Keratinocyte (primary cell): ENCODE results near the gene AFAP1L2.

Experiments used
- EZH2 ChIP-seq: IDR thresholded peaks from one replicate; pipeline ENCODE4 v1.6.1; 2012; ENCODE audit warnings: inconsistent platforms, mild to moderate bottlenecking, low read length, moderate library complexity
- TF ChIP-seq, protein P1 (sequence below), 3 experiments: IDR thresholded peaks in 1 of 3; conservative IDR thresholded peaks in 1 of 3; optimal IDR thresholded peaks in 1 of 3; 2 replicates in 2 of 3; 3 replicates in 1 of 3; pipeline versions ENCODE3 to v1.5.1; 2011; ENCODE audit warnings: low read length in 3 of 3, mild to moderate bottlenecking in 3 of 3, moderate library complexity in 2 of 3, control low read depth in 1 of 3, inconsistent platforms in 1 of 3; ENCODE audit not compliant: insufficient read depth in 2 of 3; ENCODE audit errors: extremely low read depth in 1 of 3

DNA sequence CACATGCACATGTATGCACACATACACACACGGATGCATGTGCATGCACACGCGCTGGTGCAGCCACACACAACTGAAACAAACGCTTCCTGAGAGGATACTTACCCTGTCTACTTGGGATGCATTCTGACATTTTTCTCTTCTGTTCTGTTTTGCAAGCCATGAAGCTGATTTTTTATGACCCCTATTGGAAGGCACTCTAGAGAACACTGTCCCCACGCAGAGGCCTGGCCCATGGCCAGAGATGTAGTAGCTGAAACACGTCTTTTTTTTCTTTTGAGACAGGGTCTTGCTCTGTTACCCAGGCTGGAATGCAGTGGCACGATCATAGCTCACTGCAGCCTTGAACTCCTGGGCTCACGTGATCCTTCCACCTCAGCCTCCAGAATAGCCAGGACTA lies 117.4 kb downstream of the AFAP1L2 start:
- TF ChIP-seq, protein P1, sequence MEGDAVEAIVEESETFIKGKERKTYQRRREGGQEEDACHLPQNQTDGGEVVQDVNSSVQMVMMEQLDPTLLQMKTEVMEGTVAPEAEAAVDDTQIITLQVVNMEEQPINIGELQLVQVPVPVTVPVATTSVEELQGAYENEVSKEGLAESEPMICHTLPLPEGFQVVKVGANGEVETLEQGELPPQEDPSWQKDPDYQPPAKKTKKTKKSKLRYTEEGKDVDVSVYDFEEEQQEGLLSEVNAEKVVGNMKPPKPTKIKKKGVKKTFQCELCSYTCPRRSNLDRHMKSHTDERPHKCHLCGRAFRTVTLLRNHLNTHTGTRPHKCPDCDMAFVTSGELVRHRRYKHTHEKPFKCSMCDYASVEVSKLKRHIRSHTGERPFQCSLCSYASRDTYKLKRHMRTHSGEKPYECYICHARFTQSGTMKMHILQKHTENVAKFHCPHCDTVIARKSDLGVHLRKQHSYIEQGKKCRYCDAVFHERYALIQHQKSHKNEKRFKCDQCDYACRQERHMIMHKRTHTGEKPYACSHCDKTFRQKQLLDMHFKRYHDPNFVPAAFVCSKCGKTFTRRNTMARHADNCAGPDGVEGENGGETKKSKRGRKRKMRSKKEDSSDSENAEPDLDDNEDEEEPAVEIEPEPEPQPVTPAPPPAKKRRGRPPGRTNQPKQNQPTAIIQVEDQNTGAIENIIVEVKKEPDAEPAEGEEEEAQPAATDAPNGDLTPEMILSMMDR (optimal IDR thresholded peaks at IDR 0.05 in 1 of 3, IDR thresholded peaks at IDR 0.05 in 1 of 3, conservative IDR thresholded peaks at IDR 0.05 in 1 of 3; ENCODE audit: extremely low read depth in 1 of 3, insufficient read depth in 2 of 3, low read length in 3 of 3) = no peak
- no peak for TF ChIP-seq EZH2
